Kidney epithelial cell (primary cell): Measurements from ENCODE around the gene ATP2A1. TPM values are rescaled to one million over a fixed set of nuclear protein-coding genes. Genes with fewer than 3 reads are reported as not detected.
"Not testable (repeated sequence)": the region's sequence is repeated elsewhere in the genome, so short reads cannot be mapped to it uniquely, and the experiment has no call there.

Source experiments
- DNase-seq: peaks from one replicate; pipeline ENCODE4 v3.0.0-alpha.2; 2010; ENCODE audit warnings: low read depth
- H3K27me3 ChIP-seq: 2 replicates; pipeline ENCODE4 v1.6.0; 2011; ENCODE audit warnings: low read length; ENCODE audit not compliant: control insufficient read depth, insufficient read depth
- H3K36me3 ChIP-seq: 2 replicates; pipeline ENCODE4 v1.5.1; 2011; ENCODE audit warnings: low read length; ENCODE audit not compliant: control insufficient read depth, insufficient read depth
- H3K4me3 ChIP-seq: 2 replicates; pipeline ENCODE4 v1.5.1; 2011; ENCODE audit warnings: low read depth, mild to moderate bottlenecking, control low read depth, low read length
- total RNA-seq: library from RNA; depleted of rRNA; stranded (reverse); fragments of >200 nt; gene quantifications from 2 replicates; pipeline ENCODE4 v1.2.3, GENCODE V29; 2015
- TF ChIP-seq, protein P1 (sequence below): IDR thresholded peaks from 2 replicates; pipeline ENCODE4 v1.5.1; 2011; ENCODE audit warnings: mild to moderate bottlenecking, moderate library complexity, low read length, control low read depth, inconsistent platforms; ENCODE audit not compliant: insufficient read depth, poor library complexity, severe bottlenecking

ATP2A1 gene
- total RNA-seq, 1 donor from 2014 or later: 0.17 TPM

- no peak for DNase-seq
- no peak overlapping the region for H3K4me3 ChIP-seq
- H3K36me3 ChIP-seq: no peaks in the 10 kb centered on the region
- TF ChIP-seq, protein P1, sequence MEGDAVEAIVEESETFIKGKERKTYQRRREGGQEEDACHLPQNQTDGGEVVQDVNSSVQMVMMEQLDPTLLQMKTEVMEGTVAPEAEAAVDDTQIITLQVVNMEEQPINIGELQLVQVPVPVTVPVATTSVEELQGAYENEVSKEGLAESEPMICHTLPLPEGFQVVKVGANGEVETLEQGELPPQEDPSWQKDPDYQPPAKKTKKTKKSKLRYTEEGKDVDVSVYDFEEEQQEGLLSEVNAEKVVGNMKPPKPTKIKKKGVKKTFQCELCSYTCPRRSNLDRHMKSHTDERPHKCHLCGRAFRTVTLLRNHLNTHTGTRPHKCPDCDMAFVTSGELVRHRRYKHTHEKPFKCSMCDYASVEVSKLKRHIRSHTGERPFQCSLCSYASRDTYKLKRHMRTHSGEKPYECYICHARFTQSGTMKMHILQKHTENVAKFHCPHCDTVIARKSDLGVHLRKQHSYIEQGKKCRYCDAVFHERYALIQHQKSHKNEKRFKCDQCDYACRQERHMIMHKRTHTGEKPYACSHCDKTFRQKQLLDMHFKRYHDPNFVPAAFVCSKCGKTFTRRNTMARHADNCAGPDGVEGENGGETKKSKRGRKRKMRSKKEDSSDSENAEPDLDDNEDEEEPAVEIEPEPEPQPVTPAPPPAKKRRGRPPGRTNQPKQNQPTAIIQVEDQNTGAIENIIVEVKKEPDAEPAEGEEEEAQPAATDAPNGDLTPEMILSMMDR: no peak
- H3K27me3 ChIP-seq: no peaks in the 10 kb centered on the region
These were observed 59.1 kb downstream of the ATP2A1 start for GRCh38 chr16:28937222-28937876.

DNA sequence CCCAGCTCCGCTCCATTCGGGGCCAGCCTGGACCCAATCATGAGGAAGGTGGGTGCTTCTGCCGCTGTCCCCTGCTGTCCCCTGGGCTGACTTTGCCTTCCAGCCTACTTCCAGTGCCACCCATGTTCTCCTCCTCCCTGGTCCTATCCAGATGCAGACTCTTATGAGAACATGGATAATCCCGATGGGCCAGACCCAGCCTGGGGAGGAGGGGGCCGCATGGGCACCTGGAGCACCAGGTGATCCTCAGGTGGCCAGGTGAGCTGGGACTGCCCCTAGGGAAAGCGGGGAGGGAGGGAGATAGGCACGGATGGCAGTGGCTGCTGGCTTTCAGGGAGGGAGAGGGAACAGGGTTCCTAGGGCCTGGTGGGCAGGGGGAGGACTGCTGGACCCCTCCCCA is 60.4 kb downstream of the ATP2A1 start:
- H3K36me3 ChIP-seq: no peaks in the 10 kb centered on the region
- TF ChIP-seq, protein P1: no peak
- H3K27me3 ChIP-seq: no peaks in the 10 kb centered on the region
- H3K4me3 ChIP-seq: no peak overlapping the region
- no peak for DNase-seq

DNA sequence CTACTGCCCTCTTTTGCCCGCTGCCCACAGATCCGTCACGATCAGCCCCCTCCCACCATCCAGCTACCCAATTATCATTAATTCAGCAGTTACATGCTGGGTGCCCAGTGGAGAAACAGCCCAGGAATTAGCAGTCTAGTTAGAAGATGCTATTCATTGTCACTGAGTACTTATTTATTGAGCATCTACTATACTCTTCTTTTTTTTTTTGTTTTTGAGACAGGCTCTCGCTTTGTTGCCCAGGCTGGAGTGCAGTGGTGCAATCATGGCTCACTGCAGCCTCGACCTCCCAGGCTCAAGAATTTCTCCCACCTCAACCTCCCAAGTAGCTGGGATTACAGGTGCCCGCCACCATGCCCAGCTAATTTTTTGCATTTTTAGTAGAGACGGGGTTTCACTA is 61.5 kb downstream of the ATP2A1 start:
- not testable (repeated sequence) for H3K36me3 ChIP-seq, H3K4me3 ChIP-seq, DNase-seq, H3K27me3 ChIP-seq

- Histone ChIP-seq H3K36me3 (no peaks in the 10 kb centered on the region), H3K27me3 (no peaks in the 10 kb centered on the region), H3K4me3 (no peak overlapping the region)
- DNase-seq: no peak
- TF ChIP-seq, protein P1: no peak
These were observed 65.0 kb downstream of the ATP2A1 start for GRCh38 chr16:28943281-28943680.

DNA sequence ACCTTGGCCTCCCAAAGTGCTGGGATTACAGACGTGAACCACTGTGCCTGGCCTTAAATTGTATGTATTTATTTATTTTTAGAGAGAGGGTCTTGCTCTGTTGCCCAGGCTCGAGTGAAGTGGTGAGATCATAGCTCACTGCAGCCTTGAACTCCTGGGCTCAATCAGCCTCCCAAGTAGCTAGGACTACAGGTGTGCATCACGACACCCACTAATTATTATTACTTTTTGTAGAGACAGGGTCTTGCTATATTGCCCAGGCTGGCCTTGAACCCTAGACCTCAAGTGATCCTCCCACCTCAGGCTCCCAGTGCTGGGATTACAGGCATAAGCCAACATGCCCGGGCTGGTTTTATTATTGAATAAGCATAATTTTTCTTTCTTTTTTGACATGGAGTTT is 68.4 kb downstream of the ATP2A1 start:
- TF ChIP-seq, protein P1: no peak
- DNase-seq: no peak
- H3K4me3 ChIP-seq: no peak overlapping the region
- no peaks in the 10 kb centered on the region for H3K36me3 ChIP-seq
- no peaks in the 10 kb centered on the region for H3K27me3 ChIP-seq

- Histone ChIP-seq H3K36me3 (no peaks in the 10 kb centered on the region), H3K4me3 (peak within 1 kb of the TSS; percentile 73), H3K27me3 (no peaks in the 10 kb centered on the region)
- TF ChIP-seq, protein P1: no peak
- DNase-seq: peak; percentile 99
These were observed 72.5 kb downstream of the ATP2A1 start, which contains the start of gene NFATC2IP for GRCh38 chr16:28950648-28951409. Gene NFATC2IP (plus strand): TSS chr16:28950937. CDS start chr16:28951012, 75 bp downstream.
